ENCODE measurements around the gene SEPHS2. TPM values are rescaled to one million over a fixed set of nuclear protein-coding genes. Genes with fewer than 3 reads are reported as not detected.

The SEPHS2 gene
- total RNA-seq, 1 donor from 2014 or later: 42.5 TPM

DNA sequence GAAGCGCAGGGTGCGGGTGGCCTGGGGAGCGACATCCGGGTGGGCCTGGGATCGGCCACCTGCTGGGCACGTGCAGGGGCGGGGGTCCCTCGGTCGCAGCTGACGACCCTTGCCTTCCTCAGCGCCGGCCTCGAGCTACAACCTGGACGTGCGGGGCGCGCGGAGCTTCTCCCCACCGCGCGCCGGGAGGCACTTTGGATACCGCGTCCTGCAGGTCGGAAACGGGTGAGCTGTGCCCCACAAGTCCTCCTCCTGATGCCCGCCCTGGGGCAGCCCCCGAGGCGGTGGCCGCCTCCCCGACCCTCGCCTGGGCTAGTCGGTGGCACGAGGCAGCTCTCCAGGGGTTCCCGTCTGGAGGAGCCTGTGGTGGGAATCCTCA, 28.4 kb upstream of the SEPHS2 start:
- H3K9me3 Mint-ChIP-seq (ENCODE audit: unreplicated experiment): no peaks in the 10 kb centered on the region
- H3K27me3 Mint-ChIP-seq (ENCODE audit: unreplicated experiment): peaks cover 24% of the 10 kb centered on the region
- H3K27ac Mint-ChIP-seq (ENCODE audit: unreplicated experiment): no peak overlapping the region
- TF ChIP-seq, protein P1, sequence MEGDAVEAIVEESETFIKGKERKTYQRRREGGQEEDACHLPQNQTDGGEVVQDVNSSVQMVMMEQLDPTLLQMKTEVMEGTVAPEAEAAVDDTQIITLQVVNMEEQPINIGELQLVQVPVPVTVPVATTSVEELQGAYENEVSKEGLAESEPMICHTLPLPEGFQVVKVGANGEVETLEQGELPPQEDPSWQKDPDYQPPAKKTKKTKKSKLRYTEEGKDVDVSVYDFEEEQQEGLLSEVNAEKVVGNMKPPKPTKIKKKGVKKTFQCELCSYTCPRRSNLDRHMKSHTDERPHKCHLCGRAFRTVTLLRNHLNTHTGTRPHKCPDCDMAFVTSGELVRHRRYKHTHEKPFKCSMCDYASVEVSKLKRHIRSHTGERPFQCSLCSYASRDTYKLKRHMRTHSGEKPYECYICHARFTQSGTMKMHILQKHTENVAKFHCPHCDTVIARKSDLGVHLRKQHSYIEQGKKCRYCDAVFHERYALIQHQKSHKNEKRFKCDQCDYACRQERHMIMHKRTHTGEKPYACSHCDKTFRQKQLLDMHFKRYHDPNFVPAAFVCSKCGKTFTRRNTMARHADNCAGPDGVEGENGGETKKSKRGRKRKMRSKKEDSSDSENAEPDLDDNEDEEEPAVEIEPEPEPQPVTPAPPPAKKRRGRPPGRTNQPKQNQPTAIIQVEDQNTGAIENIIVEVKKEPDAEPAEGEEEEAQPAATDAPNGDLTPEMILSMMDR (IDR thresholded peaks at IDR 0.05): no peak
- DNase-seq (ENCODE audit: extremely low spot score, unreplicated experiment): no peak
- H3K36me3 Mint-ChIP-seq (ENCODE audit: unreplicated experiment): no peaks in the 10 kb centered on the region
- H3K4me3 Mint-ChIP-seq (ENCODE audit: unreplicated experiment): no peak overlapping the region
- H3K4me1 Mint-ChIP-seq (ENCODE audit: unreplicated experiment): no peaks in the 10 kb centered on the region

DNA sequence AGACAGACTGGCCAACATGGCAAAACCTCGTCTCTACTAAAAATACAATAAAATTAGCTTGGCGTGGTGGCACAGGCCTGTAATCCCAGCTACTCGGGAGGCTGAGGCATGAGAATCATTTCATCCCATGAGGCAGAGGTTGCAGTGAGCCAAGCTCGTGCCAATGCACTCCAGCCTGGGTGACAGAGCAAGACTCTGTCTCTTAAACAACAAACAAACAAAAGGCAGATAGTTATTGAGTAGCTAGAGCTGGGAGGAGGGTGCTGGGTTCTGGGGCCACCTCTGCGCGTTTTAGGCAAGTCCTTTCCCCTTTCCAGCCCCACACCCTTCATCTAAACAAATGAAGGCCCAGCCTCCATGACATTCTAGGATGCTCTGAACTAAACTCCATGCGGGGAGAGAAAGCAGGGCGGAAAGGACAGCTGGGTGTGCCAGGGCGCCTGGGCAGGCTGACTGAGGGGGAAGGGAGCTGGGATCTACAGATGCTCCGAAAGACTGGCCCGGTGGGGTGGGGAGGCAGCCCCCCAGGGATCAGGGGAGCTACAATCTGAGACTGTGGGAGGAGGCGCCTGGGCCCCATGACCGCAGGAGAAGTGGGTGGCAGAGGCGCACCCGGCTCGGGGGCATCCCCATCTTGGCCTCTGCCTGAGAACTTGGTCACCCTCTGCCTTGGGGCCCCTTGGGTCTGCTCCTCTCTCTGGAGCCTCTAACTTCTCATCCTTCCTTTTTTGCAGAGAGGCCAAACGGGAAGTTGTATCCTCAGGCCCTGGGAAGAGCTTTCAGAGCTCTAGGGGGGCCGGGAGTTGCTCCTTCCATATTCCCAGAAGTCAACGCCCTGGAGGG, 27.8 kb upstream of the SEPHS2 start:
- no peak for DNase-seq (ENCODE audit: extremely low spot score, unreplicated experiment)
- TF ChIP-seq, protein P1 (IDR thresholded peaks at IDR 0.05): no peak
- H3K4me1 Mint-ChIP-seq (ENCODE audit: unreplicated experiment): no peaks in the 10 kb centered on the region
- no peaks in the 10 kb centered on the region for H3K9me3 Mint-ChIP-seq (ENCODE audit: unreplicated experiment)
- H3K27me3 Mint-ChIP-seq (ENCODE audit: unreplicated experiment): peaks cover 21% of the 10 kb centered on the region
- no peaks in the 10 kb centered on the region for H3K36me3 Mint-ChIP-seq (ENCODE audit: unreplicated experiment)
- no peak overlapping the region for H3K4me3 Mint-ChIP-seq (ENCODE audit: unreplicated experiment)
- H3K27ac Mint-ChIP-seq (ENCODE audit: unreplicated experiment): no peak overlapping the region

DNA sequence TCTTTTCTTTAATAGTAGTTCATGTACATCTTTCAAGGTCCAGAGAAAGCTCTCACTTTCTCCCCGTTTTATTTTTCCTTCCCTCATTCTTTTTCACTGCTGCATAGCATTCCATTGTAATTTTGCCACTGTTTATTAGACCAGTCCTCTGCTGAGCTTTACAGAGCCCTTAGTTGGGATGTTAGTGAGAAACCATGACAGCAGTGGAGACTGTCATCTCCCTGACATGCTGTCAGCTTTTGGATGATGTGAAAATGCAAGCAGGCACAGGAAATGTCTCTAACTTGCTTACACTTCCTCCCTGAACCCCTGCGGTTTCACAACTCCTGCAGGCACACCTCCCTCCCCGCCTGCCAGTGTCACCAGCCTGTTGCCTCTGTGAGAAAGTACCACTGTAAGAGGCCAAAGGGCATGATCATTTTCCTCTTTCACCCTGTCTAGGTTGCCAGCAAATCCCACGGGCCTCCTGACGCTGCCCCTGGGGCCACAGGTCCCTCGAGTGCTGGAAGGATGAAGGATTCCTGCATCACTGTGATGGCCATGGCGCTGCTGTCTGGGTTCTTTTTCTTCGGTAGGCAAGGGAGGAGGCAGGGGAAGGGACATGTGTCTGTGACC, 26.8 kb upstream of the SEPHS2 start, which contains the start of gene ITGAL:
Gene ITGAL, plus strand, starts transcription at position 415 of the 615 bp plus-strand sequence. Its CDS starts 96 bp downstream, at position 511.
- H3K27ac Mint-ChIP-seq (ENCODE audit: unreplicated experiment): no peak within 1 kb of the TSS
- H3K36me3 Mint-ChIP-seq (ENCODE audit: unreplicated experiment): no peaks in the 10 kb centered on the region
- TF ChIP-seq, protein P1 (IDR thresholded peaks at IDR 0.05): no peak
- no peak within 1 kb of the TSS for H3K4me3 Mint-ChIP-seq (ENCODE audit: unreplicated experiment)
- DNase-seq (ENCODE audit: extremely low spot score, unreplicated experiment): no peak
- H3K27me3 Mint-ChIP-seq (ENCODE audit: unreplicated experiment): peaks cover 15% of the 10 kb centered on the region
- H3K9me3 Mint-ChIP-seq (ENCODE audit: unreplicated experiment): no peaks in the 10 kb centered on the region
- no peaks in the 10 kb centered on the region for H3K4me1 Mint-ChIP-seq (ENCODE audit: unreplicated experiment)

DNA sequence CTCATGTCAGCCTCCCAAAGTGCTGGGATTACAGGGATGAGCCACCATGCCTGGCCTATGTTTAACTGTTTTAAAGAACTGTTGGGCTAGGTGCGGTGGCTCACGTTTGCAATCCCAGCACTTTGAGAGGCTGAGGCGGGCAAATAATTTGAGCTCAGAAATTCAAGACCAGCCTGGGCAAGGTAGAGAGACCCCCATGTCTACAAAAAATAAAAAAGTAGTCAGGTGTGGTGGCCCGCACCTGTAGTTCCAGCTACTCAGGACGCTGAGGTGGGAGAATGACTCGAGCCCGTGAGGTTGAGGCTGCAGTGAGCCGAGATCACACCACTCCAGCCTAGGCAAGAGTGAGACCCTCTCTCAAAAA, 24.9 kb upstream of the SEPHS2 start:
- Mint-ChIP-seq H3K9me3 (ENCODE audit: unreplicated experiment) (no peaks in the 10 kb centered on the region), H3K4me1 (ENCODE audit: unreplicated experiment) (no peaks in the 10 kb centered on the region), H3K36me3 (ENCODE audit: unreplicated experiment) (no peaks in the 10 kb centered on the region), H3K4me3 (ENCODE audit: unreplicated experiment) (no peak overlapping the region), H3K27me3 (ENCODE audit: unreplicated experiment) (peaks cover 11% of the 10 kb centered on the region), H3K27ac (ENCODE audit: unreplicated experiment) (no peak overlapping the region)
- no peak for DNase-seq (ENCODE audit: extremely low spot score, unreplicated experiment)
- TF ChIP-seq, protein P1 (IDR thresholded peaks at IDR 0.05): no peak

DNA sequence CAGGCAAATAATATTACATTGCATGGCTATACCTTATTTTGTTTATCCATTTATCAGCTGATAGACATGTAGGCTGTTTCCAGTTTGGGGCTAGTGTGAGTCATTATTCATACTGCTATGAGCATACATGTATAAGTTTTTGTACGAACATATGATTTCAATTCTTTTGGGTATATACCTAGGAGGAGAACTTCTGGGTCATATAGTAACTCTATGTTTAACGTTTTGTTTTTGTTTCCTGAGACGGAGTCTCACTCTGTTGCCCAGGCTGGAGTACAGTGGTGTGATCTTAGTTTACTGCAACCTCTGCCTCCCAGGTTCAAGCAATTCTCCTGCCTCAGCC, 24.5 kb upstream of the SEPHS2 start:
- DNase-seq (ENCODE audit: extremely low spot score, unreplicated experiment): no peak
- Mint-ChIP-seq H3K27me3 (ENCODE audit: unreplicated experiment) (peaks cover 8% of the 10 kb centered on the region), H3K9me3 (ENCODE audit: unreplicated experiment) (no peaks in the 10 kb centered on the region), H3K27ac (ENCODE audit: unreplicated experiment) (no peak overlapping the region), H3K36me3 (ENCODE audit: unreplicated experiment) (no peaks in the 10 kb centered on the region), H3K4me1 (ENCODE audit: unreplicated experiment) (no peaks in the 10 kb centered on the region), H3K4me3 (ENCODE audit: unreplicated experiment) (no peak overlapping the region)
- TF ChIP-seq, protein P1 (IDR thresholded peaks at IDR 0.05): no peak

All from osteocyte (in vitro differentiated cells).